Measurements from ENCODE around the gene GPS1.

GPS1 gene

GRCh38 chr17:82086941-82087906, 35.5 kb downstream of the GPS1 start:
- H3K4me3 ChIP-seq (ENCODE audit: low read depth, low read length): no peak overlapping the region

- H3K4me3 ChIP-seq (ENCODE audit: low read depth, low read length): no peak overlapping the region
Observed at GRCh38 chr17:82087961-82088837, 36.5 kb downstream of the GPS1 start.

GRCh38 chr17:82088838-82089722, 37.4 kb downstream of the GPS1 start:
- H3K4me3 ChIP-seq (ENCODE audit: low read depth, low read length): no peak overlapping the region

- no peak overlapping the region for H3K4me3 ChIP-seq (ENCODE audit: low read depth, low read length)
Observed at GRCh38 chr17:82089723-82090548, 38.2 kb downstream of the GPS1 start.

GRCh38 chr17:82090549-82091263, 39.0 kb downstream of the GPS1 start:
- no peak overlapping the region for H3K4me3 ChIP-seq (ENCODE audit: low read depth, low read length)

GRCh38 chr17:82091264-82092066, 39.8 kb downstream of the GPS1 start:
- H3K4me3 ChIP-seq (ENCODE audit: low read depth, low read length): no peak overlapping the region

GRCh38 chr17:82092094-82092586, 40.4 kb downstream of the GPS1 start:
- no peak overlapping the region for H3K4me3 ChIP-seq (ENCODE audit: low read depth, low read length)

- no peak overlapping the region for H3K4me3 ChIP-seq (ENCODE audit: low read depth, low read length)
Observed at GRCh38 chr17:82092628-82092994, 40.9 kb downstream of the GPS1 start.

- H3K4me3 ChIP-seq (ENCODE audit: low read depth, low read length): no peak overlapping the region
Observed at GRCh38 chr17:82092995-82093751, 41.5 kb downstream of the GPS1 start.

GRCh38 chr17:82094931-82095776, 43.5 kb downstream of the GPS1 start:
- H3K4me3 ChIP-seq (ENCODE audit: low read depth, low read length): no peak overlapping the region

GRCh38 chr17:82095777-82096708, 44.3 kb downstream of the GPS1 start:
- H3K4me3 ChIP-seq (ENCODE audit: low read depth, low read length): no peak overlapping the region

- peak overlapping the region; percentile 56 for H3K4me3 ChIP-seq (ENCODE audit: low read depth, low read length)
Observed at GRCh38 chr17:82096709-82097183, 45.0 kb downstream of the GPS1 start.

- H3K4me3 ChIP-seq (ENCODE audit: low read depth, low read length): peak overlapping the region; percentile 56
Observed at GRCh38 chr17:82097184-82097918, 45.7 kb downstream of the GPS1 start.

GRCh38 chr17:82097919-82098168, 46.1 kb downstream of the GPS1 start:
- peak overlapping the region; percentile 56 for H3K4me3 ChIP-seq (ENCODE audit: low read depth, low read length)

All from iPS-11a (cell line).